ENCODE data around the gene MVP.

Gene MVP

DNA sequence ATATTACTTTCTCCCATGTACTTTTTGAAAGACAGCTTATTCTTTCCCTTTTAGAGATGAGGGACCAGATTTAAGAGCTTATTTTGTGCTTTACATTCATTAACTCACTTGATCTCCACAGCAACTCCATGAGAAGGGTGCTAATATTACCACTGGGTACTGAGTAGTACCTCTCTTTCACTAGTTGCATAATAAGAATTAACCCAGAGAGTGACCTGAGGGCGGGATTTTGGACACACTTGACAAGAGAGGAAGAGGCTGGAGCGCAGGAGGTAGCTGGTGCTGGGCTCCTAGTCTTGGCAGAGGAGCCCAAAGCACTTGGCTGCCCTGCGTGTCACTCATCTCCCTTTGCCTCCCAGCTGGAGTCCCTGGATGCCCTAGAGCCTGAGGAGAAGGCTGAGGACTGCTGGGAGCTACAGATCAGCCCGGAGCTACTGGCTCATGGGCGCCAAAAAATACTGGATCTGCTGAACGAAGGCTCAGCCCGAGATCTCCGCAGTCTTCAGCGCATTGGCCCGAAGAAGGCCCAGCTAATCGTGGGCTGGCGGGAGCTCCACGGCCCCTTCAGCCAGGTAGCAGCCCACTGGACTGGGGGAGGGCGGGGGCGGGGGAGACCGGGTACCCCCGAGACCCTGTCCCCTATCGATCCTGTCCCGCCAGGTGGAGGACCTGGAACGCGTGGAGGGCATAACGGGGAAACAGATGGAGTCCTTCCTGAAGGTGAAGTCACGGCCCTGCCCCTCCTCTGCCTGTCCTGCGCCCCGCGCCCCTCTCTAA, 15.6 kb upstream of the MVP start:
- no peak for DNase-seq (ENCODE audit: low read depth, low spot score)

- peak; percentile 89 for DNase-seq (ENCODE audit: low read depth, low spot score)
Measured at GRCh38 chr16:29805232-29806098, 14.8 kb upstream of the MVP start.

DNA sequence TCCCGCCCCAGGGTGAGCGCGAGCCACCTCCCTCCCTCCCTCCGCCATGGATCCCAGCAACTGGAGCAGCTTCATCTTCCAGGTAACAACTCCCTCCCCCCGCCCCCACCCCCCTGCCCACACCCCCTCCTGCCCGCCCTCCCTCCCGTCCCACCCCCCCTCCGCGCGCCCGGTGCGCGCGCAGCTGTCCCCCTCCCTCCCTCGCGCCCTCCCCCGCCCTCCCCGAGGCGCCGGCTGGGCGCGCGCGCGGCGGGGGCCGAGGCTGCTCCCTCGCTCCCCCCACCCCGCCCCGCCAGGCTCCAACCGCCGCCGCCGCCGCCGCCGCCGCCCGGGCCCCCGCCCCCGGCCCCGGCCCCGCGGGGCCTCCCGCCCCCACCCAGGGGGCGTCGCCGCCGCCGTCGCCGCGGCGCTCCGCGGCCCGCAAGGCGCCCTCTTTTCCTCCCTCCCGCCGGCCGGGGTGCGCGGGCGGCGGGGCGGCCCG, 14.1 kb upstream of the MVP start, which contains the start of gene MAZ:
MAZ (plus strand) TSS at position 431 of the 481 bp plus-strand sequence. CDS start 173 bp downstream, outside the sequence.
- no peak for DNase-seq (ENCODE audit: low read depth, low spot score)

DNA sequence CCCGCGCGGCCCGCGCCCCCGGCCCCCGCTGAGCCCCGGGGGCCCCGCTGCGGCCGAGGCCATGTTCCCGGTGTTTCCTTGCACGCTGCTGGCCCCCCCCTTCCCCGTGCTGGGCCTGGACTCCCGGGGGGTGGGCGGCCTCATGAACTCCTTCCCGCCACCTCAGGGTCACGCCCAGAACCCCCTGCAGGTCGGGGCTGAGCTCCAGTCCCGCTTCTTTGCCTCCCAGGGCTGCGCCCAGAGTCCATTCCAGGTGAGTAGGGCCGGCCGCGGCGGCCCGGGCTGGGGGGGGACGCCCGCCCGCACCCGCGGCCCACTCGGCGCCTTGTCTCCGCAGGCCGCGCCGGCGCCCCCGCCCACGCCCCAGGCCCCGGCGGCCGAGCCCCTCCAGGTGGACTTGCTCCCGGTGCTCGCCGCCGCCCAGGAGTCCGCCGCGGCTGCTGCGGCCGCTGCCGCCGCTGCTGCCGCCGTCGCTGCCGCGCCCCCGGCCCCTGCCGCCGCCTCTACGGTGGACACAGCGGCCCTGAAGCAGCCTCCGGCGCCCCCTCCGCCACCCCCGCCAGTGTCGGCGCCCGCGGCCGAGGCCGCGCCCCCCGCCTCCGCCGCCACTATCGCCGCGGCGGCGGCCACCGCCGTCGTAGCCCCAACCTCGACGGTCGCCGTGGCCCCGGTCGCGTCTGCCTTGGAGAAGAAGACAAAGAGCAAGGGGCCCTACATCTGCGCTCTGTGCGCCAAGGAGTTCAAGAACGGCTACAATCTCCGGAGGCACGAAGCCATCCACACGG, 13.4 kb upstream of the MVP start:
- DNase-seq (ENCODE audit: low read depth, low spot score): no peak

- peak; percentile 87 for DNase-seq (ENCODE audit: low read depth, low spot score)
Measured at GRCh38 chr16:29807426-29808218, 12.6 kb upstream of the MVP start.

DNA sequence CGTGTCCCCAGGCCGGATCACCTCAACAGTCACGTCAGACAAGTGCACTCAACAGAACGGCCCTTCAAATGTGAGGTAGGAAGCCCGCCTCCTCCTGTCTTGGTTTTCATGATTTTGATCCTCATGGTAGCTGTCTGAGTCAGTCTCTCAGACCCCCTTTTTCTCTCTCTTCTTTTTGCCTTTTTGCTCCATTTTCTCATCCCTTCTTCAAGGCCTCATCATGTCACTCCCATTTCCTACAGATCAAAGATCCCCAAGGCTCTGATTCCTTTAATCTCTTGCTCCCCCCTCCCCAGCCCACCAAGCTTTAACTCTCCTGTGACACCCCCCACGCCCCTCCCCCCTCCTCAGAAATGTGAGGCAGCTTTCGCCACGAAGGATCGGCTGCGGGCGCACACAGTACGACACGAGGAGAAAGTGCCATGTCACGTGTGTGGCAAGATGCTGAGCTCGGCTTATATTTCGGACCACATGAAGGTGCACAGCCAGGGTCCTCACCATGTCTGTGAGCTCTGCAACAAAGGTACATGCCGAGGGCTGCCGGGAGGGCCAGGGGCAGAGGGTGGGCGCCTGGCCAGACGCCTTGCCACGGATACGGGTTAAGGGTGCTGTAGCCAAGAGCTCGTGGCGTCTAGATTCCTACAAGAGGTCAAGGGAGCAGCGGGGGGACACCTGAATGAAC, 11.9 kb upstream of the MVP start:
- DNase-seq (ENCODE audit: low read depth, low spot score): no peak

DNA sequence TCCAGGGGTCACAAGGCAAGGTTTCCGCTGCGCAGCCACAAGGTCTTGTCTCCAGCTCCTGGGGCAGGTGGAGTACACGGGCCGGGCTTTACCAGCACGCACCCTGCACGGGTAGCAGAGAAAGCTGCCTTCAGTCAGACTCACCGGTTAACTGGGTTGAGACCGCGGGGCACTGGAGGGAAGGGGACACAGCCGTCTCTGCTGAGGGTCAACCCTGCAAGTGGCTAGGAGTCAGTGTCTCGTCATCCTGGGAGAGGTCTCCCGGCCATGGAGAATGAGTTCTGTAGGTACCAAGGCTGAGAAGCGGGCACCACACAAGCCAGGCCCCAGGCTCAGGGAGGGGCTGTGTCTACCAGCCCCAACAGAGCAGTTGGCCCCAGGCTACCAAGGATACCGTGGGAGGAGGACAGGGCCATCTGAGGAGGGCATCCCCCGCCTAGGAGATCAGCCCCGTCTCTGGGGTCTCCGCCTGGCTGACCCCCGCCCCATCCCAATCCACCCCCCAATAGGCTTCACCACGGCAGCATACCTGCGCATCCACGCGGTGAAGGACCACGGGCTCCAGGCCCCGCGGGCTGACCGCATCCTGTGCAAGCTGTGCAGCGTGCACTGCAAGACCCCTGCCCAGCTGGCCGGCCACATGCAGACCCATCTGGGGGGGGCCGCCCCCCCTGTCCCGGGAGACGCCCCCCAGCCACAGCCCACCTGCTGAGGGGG, 11.1 kb upstream of the MVP start:
- no peak for DNase-seq (ENCODE audit: low read depth, low spot score)

DNA sequence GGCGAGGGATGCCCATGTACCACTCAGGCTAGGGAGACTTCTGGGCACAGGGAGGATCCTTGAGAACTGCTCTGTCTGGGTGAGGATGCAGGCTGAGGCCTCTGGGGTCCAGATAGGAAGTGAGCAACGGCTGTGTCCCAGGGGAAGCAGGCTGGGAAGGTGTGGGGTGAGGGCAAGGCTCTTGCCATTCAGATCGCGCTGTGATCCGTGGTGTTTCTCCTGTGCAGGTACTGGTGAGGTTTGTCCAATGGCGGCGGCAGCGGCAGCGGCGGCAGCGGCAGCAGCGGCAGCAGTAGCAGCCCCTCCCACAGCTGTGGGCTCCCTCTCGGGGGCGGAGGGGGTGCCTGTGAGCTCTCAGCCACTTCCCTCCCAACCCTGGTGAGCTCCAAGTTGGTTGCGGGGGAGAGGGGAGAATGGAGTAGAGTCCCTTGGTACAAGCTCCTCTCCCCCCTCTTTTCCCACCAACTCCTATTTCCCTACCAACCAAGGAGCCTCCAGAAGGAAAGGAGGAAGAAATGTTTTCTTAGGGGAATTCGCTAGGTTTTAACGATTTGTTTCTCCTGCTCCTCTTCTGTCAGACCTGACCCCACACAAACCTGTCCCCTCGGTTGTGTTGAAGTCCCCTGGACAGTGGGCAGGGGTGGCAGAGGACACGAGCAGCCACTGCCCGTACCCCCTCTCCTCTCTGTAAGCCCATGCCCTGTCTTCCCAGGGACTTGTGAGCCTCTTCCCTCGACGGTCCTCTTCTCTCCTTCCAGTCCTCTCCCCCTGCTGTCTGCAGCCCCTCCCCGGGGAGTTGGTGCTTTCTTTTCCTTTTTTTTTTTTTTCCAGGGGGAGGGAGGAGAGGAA, 10.2 kb upstream of the MVP start:
- DNase-seq (ENCODE audit: low read depth, low spot score): no peak

GRCh38 chr16:29810699-29811169, 9.5 kb upstream of the MVP start:
- DNase-seq (ENCODE audit: low read depth, low spot score): no peak

GRCh38 chr16:29811170-29811895, 8.9 kb upstream of the MVP start:
- peak; percentile 84 for DNase-seq (ENCODE audit: low read depth, low spot score)

GRCh38 chr16:29811896-29812665, 8.2 kb upstream of the MVP start, which contains the start of gene PRRT2:
Gene PRRT2 (plus strand): TSS chr16:29812193. CDS start chr16:29813055, 862 bp downstream.
- no peak for DNase-seq (ENCODE audit: low read depth, low spot score)

DNA sequence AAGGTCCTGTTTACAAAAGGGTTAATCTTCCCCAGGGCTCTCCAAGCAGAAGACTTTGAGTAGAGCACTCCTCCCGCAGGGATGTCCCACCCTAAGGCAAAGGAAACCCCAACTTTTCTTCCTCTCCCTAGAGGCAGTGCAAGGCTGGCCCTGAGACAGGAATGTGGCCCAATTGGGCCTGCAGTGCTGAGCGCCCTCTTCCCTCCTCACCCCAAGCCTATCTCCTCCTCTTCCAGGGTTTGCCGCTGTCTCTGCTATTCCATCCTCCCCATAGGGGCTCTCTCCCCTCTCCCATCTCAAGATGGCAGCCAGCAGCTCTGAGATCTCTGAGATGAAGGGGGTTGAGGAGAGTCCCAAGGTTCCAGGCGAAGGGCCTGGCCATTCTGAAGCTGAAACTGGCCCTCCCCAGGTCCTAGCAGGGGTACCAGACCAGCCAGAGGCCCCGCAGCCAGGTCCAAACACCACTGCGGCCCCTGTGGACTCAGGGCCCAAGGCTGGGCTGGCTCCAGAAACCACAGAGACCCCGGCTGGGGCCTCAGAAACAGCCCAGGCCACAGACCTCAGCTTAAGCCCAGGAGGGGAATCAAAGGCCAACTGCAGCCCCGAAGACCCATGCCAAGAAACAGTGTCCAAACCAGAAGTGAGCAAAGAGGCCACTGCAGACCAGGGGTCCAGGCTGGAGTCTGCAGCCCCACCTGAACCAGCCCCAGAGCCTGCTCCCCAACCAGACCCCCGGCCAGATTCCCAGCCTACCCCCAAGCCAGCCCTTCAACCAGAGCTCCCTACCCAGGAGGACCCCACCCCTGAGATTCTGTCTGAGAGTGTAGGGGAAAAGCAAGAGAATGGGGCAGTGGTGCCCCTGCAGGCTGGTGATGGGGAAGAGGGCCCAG, 7.3 kb upstream of the MVP start:
- no peak for DNase-seq (ENCODE audit: low read depth, low spot score)

DNA sequence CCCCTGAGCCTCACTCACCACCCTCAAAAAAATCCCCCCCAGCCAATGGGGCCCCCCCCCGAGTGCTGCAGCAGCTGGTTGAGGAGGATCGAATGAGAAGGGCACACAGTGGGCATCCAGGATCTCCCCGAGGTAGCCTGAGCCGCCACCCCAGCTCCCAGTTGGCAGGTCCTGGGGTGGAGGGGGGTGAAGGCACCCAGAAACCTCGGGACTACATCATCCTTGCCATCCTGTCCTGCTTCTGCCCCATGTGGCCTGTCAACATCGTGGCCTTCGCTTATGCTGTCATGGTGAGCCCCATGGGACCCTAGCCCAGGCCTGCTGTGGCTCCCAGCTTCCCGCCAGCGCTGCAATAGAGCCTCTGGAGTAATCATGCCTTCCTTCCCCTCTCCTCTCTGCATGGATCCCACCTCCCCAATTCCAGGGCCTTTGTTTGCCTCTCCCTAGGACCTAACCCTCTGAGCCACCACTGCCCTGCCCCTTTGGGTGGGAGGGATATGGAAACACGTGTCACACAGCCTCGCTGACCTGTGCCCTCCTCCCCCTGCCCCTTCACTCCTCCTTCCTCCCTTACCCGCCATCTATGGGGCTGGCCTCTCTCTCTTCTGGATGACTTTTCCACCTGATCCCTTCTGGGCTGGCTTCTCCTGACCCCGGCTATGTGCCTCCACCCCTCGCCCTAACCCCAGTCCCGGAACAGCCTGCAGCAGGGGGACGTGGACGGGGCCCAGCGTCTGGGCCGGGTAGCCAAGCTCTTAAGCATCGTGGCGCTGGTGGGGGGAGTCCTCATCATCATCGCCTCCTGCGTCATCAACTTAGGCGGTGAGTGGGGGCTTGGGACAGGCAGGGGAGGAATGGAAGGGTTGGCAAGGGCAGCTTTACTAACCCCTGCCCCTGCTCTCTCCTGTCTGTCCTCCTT, 6.4 kb upstream of the MVP start:
- DNase-seq (ENCODE audit: low read depth, low spot score): no peak

GRCh38 chr16:29814592-29814991, 5.7 kb upstream of the MVP start:
- DNase-seq (ENCODE audit: low read depth, low spot score): no peak
